Subcutaneous adipose tissue (tissue), 4 donors: Measurements from ENCODE around the gene TEX101. TPM values are rescaled to one million over a fixed set of nuclear protein-coding genes. Genes with fewer than 3 reads are reported as not detected.

ENCODE experiments used
- CTCF ChIP-seq: fragments of 450-650 bp; IDR thresholded peaks from one replicate; pipeline ENCODE4 v1.5.1; 2016; ENCODE audit warnings: low read depth, mild to moderate bottlenecking, control low read depth, antibody characterized with exemption, moderate library complexity
- total RNA-seq, 4 donors: library from RNA; depleted of rRNA; stranded (reverse); fragments of >200 nt; gene quantifications; one replicate each; pipeline ENCODE4 v1.1.0, GENCODE V29; 2016

TEX101 gene
- total RNA-seq, 4 donors from 2014 or later = not detected

DNA sequence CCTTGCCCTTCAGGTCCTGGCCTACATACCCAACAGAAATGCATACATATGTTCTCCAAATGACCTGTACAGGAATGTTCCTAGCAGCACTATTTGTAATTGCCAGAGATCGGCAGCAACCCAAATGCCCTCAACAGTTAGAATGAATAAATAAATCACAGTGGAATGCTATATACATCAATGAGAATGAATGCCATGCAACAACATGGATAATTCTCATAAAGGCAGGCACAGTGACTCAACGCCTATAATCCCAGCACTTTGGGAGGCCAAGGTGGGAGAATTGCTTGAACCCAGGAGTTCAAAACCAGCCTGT, 18.6 kb downstream of the TEX101 start:
- TF ChIP-seq CTCF = no peak

DNA sequence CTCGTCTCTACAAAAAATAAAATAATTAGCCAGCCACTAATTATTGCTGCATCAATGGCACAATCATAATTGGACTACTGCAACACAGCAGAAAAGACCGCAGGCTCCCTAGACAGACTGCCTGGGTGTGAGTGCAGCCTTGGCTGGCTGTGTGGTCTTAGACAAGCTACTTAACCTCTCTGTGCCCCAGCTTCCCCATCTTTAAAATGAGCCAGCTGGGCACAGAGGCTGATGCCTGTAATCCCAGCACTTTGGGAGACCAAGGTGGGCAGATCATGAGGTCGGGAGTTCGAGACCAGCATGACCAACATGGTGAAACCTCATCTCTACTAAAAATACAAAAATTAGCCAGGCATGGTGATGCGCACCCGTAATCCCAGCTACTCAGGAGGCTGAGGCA, 19.0 kb downstream of the TEX101 start:
- no peak for TF ChIP-seq CTCF

GRCh38 chr19:43435775-43436174, 21.1 kb downstream of the TEX101 start:
- TF ChIP-seq CTCF = no peak

DNA sequence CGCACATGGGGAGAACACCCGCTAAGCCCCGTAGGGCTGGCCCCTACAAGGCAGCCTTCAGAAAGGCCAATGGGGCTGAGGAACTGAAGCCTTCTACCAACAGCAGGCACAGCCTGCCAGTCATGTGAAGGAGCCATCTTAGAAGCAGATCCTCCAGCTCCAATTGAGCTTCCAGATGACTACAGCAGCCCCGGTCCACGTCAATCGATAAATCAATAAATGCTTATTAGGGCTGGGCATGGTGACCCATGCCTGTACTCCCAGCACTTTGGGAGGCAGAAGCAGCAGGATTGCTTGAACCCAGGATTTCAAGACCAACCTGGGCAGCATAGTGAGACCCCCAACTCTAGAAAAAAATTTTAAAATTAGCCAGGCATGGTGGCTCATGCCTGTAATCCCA, 23.0 kb downstream of the TEX101 start:
- TF ChIP-seq CTCF = no peak

DNA sequence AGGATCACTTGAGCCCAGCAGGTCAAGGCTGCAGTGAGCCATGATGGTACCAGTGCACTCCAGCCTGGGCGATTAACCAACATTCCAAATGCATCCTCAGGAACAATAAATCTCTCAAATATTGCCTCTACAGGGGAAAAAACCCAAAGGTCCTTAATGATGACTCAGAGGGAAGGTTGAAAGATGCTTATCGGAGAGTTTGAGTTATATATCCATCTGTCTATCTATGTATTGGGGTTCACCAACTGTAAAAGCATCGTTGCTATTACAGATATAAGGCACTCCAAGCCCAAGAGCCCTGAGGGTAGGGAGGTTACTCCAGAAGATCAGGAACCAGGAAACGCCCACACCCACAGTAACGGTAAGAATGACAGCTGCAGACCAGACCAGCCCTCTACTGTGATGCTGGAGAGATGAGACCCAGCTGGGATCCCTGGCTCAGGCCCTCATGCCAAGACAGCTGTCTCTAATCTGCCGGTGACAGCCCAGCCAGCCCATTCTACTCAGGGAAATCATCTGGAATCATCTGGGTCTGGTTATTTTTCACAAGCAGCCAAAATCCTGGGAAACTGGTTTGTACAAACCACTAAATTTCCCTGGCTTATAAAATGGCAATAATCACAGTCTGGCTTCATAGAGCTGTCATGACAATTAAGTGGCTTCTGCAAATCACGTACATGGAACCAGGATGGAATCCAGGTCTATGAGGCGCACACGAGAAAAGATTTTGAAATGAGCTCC, 23.8 kb downstream of the TEX101 start:
- TF ChIP-seq CTCF = no peak

DNA sequence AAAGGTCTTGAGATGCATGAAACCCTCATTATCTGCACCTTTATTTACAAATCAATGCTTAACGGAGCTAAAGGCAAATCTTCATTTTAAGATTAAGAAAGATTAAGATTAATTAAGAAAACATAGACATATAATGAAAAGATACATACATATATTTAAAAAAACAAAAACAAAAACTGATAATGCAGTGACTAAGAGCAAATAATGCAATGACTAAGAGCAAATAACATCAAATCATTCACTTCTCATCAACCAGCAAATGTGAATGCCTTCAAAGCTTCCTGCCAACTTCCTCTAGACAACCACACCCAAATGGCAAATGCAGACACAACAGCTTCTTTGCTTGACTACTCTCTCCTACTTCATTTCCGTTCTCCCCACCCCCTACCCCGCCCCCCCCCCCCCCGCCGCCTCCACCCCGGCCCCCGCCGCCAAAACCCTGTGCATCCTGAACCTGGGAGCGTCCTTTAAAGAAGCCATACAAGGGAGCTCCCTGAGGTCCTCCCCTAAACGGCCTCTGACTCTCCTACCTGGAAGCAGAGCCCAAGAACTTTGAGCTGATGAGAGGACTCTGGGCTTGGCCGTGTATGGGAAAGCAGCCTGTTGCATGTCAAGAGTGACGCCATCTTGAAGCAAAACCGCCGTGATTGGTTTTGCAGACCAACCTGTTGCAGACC, 24.5 kb downstream of the TEX101 start:
- TF ChIP-seq CTCF = no peak

DNA sequence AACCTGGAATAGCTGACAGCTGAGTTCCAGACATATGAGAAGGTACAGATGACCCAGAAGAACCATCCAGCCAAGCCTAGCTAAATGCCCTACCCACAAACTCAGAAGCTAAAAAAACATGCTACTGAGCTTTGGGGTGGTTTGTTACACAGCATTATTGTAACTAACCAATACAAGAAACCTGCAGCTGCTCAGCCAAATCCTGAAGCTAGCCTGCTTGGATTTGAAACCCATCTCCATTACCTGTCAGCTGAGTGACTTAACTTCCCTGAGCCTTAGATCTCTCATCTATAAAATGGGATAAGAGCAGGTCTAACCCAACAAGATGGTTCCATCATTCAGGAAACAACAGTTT, 25.0 kb downstream of the TEX101 start:
- no peak for TF ChIP-seq CTCF
